Hematopoietic multipotent progenitor cell treated with erythropoietin and hydrocortisone succinate and interleukin-3 and kit ligand, for 8 days (in vitro differentiated cells): ENCODE results near the gene GATAD2A.
"Not testable (repeated sequence)": the region's sequence is repeated elsewhere in the genome, so short reads cannot be mapped to it uniquely, and the experiment has no call there.

Experiments used
- DNase-seq: peaks from one replicate; pipeline ENCODE4 v3.0.0-alpha.2; 2015

GATAD2A gene

GRCh38 chr19:19388568-19389555 is 16.6 kb upstream of the GATAD2A start:
- DNase-seq, result peak; percentile 49

- not testable (repeated sequence) for DNase-seq
These were observed 15.8 kb upstream of the GATAD2A start for GRCh38 chr19:19389683-19390082.

GRCh38 chr19:19394333-19394732 is 11.1 kb upstream of the GATAD2A start:
- DNase-seq, result not testable (repeated sequence)

GRCh38 chr19:19399733-19400433 is 5.6 kb upstream of the GATAD2A start:
- no peak for DNase-seq

GRCh38 chr19:19402656-19403372 is 2.7 kb upstream of the GATAD2A start:
- no peak for DNase-seq

- peak; percentile 69 for DNase-seq
These were observed 2.0 kb upstream of the GATAD2A start for GRCh38 chr19:19403373-19403901.

GRCh38 chr19:19405971-19406877 is 749 bp downstream of the GATAD2A start:
- DNase-seq, result peak; percentile 61

- peak; percentile 79 for DNase-seq
These were observed 1.6 kb downstream of the GATAD2A start for GRCh38 chr19:19406878-19407632.

GRCh38 chr19:19407633-19407930 is 2.1 kb downstream of the GATAD2A start:
- DNase-seq, result no peak

GRCh38 chr19:19409205-19409604 is 3.7 kb downstream of the GATAD2A start:
- DNase-seq, result no peak

- no peak for DNase-seq
These were observed 4.2 kb downstream of the GATAD2A start for GRCh38 chr19:19409631-19410030.

GRCh38 chr19:19410553-19411550 is 5.4 kb downstream of the GATAD2A start:
- peak; percentile 75 for DNase-seq

- no peak for DNase-seq
These were observed 10.8 kb downstream of the GATAD2A start for GRCh38 chr19:19416280-19416679.

- DNase-seq, result no peak
These were observed 11.6 kb downstream of the GATAD2A start for GRCh38 chr19:19417046-19417445.

- DNase-seq, result peak; percentile 80
These were observed 12.3 kb downstream of the GATAD2A start for GRCh38 chr19:19417628-19418245.

GRCh38 chr19:19418555-19419260 is 13.2 kb downstream of the GATAD2A start:
- no peak for DNase-seq

GRCh38 chr19:19420570-19421298 is 15.3 kb downstream of the GATAD2A start:
- peak; percentile 32 for DNase-seq

GRCh38 chr19:19421299-19421696 is 15.8 kb downstream of the GATAD2A start:
- DNase-seq, result no peak
